HT-29 (cell line): ENCODE measurements around the gene GBF1. TPM values are rescaled to one million over a fixed set of nuclear protein-coding genes. Genes with fewer than 3 reads are reported as not detected.

Experiments used
- DNase-seq: peaks from one replicate; pipeline ENCODE4 v3.0.0-alpha.2; 2015; ENCODE audit warnings: low spot score
- total RNA-seq: library from RNA; depleted of rRNA; stranded (reverse); fragments of >200 nt; shearing (Covaris generic); gene quantifications from 2 replicates; pipeline ENCODE4 v1.2.3, GENCODE V29; 2014

The GBF1 gene
- total RNA-seq, 1 experiment from 2014 or later, result 32.5 TPM

DNA sequence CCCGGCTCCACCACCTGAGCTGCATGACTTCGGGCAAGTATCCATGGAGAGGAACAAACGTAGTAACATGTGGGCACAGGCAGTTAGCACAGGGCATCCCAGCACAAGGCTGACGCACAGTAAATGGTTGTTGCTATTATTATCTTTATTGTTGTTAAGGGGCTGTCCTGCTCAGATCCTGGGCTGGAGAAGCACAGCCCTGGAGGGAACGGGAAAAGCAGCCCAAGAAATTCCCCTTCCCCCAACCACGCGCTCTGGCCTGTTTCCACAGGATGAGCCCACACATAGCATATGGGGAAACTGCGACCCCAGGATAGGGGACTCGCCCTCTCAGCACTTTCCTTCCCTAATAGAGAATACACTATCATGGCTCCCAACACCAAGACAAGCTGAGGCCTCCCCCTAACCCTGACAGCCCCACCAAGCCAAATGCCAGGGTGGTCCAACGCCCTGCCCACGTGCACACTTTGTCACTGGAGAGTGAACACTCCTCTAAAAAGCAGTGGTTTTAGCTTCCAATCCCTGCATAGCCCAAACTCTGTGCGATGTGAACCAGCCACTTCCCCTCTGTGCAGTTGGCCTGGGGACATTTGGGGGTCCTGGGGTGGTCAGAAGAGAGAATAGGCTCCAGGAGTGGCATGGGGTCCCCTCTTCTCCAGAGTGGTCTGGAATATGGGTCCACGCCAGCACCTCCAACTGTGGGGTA, 162.2 kb downstream of the GBF1 start:
- DNase-seq, result no peak

DNA sequence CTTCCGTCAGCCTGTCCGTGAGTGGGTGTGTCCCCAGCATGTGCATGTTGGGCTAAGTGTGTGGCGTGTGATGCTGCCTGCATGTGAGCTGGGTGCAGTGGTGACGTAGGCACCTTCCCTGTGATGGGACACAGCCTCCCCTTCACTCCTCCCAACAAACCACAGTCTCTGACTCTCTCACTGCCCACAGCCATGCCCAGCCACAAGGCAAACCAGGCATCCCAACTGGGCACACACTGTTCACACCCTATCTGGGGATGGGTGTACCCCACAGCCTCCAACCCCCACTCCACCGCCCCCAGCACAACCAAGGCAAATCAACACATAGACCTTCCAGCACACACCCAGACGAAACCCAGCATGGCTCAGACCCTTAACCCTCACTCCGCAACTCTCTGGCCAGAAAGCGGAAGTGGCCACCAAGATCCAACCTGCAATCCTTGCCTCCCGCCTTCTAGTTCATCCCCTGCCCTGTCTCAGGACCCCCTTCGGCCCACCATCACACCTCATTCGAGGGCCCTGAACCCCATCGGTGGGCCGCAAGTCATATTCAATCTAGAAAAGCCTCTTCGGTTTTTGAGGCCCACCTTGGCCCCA, 162.9 kb downstream of the GBF1 start:
- DNase-seq, result no peak

DNA sequence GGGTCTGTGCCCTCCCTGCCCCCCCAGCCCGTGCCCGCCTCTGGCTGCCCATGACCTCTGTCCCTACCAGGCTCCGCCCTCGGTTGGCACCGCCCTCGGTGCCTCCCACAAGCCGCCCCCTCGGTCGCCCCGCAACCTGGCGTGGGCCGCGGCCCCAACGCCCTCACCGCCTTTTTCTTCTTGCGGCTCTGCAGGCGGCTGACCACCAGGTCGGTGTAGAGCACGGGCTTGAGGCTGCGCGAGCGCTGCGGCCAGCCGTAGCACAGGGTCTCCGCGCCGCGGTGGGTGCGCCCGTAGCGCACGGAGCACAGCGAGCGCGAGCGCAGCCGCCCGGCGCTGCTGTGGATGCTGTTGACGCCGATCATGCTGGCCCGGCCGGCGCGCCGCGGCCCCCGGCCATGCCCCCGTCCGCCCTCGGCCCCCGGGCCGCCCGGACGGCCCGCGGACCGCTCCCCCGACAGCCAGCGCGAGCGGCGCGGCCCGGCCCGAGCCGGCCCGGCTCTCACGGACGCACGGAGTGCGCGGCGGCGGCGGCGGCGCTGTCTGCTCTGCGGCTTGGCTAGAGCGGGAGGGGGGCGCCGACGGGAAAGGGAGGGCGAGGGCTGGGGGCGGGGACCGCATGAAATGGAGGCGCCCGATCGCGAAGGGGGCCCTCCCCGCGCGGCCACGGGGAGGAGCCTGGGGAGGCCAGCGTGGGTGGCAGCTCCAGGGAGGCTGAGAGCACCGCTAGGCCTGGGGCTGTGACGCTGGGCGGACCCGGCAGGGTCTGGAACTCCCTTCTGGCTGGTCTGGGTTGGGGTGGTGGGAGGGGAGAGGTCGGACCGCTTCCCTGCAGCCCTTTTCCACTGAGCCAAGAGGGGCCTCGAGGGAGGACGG, 163.6 kb downstream of the GBF1 start:
- no peak for DNase-seq

DNA sequence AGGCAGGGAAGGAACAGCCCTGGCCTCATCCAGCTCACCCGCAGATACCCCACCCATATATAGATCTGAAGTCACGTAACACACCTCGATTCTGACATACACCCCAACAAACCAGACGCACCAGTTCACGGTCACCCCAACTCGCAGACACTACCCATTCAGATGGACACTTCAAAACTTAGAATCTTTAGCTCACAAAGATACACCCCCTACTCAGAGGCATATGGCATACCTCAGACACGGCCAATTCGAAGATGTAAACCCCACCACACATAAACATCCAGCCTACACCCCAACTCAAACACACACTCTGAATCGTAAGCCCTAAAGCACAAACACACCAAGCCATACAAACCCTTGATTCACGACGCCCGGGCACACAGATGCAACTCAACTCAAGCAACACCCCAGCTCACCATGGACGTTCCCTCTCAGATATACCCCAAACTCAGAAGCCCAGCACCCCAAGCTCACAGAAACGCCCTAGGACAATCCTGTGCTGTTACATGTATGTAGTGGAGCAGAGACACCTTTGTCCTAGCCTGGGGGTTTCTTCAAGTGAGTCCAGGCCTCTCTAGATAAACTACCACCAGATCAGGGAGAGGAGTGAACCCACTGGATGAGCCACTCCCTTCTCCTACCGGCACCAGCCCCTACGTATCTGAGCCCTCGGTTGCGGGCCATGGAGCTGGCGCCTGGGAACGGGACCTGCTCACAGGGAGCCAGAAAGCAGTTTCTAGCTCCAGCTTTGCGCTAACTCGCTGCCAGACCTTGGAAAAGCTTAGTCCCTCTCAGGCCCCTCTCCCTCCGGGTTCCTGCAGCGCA, 164.5 kb downstream of the GBF1 start:
- no peak for DNase-seq

DNA sequence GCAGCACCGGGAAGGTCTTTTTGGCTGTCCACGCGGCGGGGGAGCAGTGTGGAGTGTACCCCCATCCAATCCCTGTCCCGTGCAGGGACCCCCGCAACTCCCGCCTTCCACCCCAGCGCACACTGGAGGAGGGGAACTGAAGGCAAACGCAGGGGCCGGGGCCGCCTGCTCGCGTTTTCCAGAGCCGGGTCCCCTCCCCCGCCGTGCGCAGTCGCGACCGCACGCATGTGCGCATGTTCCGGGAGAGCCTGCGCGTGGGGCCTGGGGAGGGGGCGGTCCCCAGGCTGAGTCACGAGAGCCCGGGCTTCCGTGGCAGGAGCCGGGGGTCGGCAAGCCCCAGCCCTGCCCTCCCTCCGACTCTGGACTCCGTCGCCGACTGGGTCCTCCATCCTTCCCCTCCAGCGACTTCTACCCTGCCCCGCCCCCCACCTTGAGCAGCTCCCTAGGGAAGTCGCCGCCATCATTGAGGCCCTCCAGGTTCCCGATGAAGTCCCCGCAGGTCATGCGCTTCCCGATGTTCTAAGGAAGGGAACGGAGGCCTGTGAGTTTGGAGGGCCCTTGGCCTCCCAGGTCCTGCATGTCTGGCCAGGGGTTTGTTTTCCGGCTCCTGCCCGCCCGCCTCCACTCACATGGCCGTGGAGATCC, 165.2 kb downstream of the GBF1 start:
- no peak for DNase-seq

GRCh38 chr10:102411341-102412255, 166.3 kb downstream of the GBF1 start:
- DNase-seq, result no peak

DNA sequence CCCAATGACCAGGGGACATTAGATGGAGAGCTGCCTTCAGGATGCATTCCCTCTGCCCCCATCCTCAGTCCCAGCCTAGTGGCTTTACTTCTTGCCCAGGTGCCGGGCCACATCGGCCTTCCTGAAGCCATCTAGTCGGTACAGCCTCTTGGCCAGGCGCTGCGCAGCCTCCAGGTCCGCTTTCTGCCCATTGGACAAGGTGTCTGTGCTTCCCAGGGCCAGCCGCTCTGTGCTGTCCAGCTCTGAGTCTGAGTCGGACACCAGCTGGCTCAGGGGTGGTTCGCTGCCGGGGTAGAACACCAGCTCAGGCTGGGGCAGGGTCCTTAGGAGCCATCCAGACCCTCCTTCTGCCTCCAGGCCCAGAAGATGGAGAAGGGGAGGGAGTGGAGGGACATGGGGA, 167.0 kb downstream of the GBF1 start:
- DNase-seq, result no peak

DNA sequence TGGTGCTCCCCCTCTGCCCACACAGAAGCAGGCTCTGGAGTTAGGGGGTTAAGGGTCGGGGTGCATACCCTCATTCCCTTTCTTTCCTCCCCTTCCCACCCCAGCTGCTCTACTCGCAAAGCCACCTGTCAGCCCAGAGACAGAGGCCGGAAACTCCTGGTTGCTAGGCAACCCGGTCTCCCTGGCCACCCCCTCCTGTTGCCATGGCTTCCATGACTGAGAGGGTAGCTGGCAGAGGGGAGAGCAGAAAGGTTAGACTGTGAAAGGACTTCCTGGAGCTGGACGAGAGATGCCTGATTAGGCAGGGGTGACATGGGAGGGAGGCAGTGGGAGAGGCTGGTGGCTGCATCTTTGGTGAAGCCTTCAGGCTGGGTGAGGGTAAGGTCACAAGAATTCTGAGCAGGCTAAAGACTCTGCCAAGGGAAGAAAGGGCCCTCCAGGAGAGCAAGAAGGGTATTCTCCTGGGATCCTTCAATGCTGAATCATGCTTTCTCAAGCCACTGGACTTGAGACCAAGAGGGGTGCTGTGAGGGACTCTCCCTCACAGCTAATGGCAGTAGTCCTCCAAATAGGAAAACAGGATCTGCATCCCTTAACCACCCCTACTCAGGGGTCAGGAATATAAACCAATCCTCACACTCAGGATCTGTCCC, 167.8 kb downstream of the GBF1 start:
- no peak for DNase-seq

GRCh38 chr10:102413806-102414561, 168.7 kb downstream of the GBF1 start:
- no peak for DNase-seq

DNA sequence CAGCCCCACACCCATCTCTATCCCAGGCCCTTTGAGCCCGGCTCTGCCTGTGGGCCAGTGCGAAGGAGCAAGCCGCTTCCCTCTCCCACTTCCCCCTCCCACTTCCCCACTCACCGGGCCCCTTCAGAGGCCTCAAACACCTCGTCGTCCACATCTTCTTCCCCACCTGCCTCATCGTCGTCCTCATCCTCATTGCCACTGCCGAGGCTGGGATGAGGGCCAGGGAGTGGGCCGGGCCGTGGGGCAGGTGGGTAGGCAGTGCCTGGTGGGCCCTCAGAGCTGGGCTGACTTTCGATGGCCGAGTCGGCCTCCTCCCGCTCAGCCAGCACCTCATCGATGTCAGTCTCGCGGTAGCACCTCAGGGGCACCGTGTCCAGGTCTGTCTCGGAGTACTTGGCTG, 169.4 kb downstream of the GBF1 start:
- DNase-seq, result no peak

- no peak for DNase-seq
These were observed 171.0 kb downstream of the GBF1 start for GRCh38 chr10:102416283-102416682.

GRCh38 chr10:102416695-102417094, 171.4 kb downstream of the GBF1 start:
- DNase-seq, result no peak

DNA sequence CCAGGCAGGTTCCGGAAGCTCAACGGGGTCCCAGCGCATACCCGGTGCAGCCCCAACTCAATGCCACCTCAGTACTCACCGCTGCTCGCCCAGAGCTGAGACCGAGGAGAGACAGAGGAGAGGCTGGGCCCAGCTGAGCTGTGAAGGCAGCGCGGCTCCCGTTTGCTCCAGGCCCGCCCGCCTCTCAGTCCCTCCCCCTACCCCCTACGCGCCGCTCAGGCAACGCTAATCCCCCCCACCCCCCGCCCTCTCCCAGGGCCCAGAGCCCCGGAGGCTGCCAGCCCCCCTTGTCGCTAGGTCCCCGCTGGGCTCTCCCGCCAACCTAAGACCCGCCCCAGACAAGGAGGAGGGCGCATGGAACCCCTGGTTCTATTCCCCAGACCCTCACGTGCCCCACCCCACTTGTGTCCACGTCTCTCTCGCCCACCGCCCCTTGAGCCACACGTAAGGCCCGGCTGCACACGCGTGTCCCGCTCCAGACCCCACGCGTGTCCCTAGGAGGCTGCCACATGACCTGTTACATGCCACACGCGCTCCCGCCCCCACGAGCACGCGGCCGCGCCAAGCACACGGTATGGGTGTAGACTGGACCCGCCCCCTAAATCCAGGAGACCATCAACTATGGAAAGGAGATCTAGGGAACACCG, 173.4 kb downstream of the GBF1 start, which contains the start of gene PSD:
Gene PSD (minus strand): TSS at position 164 of the 647 bp plus-strand sequence. CDS start 1,747 bp downstream, outside the sequence.
- no peak for DNase-seq

DNA sequence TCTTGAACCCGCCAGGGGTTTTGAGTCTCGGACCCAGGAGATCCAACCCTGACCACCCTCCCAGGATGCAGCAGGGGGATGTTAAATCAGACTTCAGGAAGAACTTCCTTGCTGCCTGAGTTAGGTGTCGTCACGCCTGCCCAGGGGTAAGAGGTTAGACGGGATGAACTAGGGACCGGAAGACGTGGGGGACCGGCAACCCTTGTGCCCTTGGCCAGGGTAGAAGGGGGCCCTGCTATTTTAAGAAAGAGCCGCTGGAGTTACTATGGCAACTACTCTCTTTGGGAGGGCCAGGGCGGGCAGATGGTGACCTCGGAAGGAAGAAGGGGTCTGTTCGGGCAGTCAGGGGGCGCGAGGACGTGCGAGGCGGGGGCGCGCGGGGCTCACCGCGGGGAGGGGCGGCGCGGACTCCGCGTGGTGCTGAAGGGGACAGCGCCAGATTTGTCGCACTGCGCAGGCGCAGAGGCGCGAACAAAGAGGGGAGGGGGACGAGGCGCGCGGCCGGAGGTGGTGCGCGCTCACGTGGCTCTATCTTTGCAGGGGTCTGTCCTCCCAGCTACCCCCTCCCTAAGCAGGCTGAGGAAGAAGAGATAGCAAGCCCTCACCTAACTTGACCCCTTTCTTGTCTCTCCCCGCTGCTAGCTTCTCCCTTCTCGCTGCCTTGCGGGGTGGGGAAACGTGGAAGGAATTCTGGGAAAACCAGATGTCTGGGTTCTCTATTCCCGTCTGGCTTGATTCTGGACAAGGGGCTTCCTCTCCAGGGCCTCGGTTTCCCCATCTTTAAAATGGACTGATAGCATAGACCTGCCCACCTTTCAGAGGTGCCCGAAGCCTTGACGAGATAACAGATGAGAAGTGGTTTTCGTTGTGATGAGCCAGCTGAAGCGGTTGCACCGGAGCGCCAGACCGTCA, 174.2 kb downstream of the GBF1 start:
- DNase-seq, result peak; percentile 32

DNA sequence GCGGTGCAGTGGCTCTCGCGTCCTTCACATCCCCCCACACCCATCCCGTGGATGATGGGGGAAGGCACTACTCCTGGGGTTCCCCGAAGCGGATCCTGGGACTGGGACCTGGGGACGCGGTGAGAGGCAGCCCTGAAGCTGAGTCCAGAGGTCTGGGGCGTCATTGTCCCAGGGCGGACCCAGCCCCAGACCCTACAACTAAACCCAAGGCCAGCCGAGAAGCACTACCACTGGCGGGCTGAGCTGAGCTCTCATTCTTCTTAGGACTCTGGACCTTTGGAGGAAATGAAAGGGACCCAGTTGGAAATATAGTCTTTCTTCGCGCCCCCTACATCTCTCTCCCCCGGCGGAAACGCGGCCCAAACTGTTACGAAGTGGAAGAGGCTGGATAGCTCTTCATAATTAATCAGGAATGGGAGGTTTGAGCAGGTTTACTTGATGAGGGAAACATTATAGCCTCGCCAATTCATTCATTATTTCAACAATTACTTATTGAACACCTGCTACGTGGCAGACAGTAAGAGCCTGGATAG, 174.9 kb downstream of the GBF1 start:
- DNase-seq, result no peak

- DNase-seq, result peak; percentile 99
These were observed 175.6 kb downstream of the GBF1 start, which contains the start of gene FBXL15 for GRCh38 chr10:102420714-102421506. Gene FBXL15 (plus strand): TSS chr10:102420836. CDS start chr10:102421130, 294 bp downstream.
